KMS-11 (cell line): ENCODE data around the gene TCEAL7.

Experiments used
- H2AFZ ChIP-seq: fragments of 200-600 bp; sonication (generic); 2 replicates; pipeline ENCODE4 v1.6.1; 2016; ENCODE audit warnings: antibody characterized with exemption, mixed run types, low read depth
- H3K27ac ChIP-seq: fragments of 200-600 bp; sonication (generic); 2 replicates; pipeline ENCODE4 v1.6.1; 2016; ENCODE audit warnings: mild to moderate bottlenecking, mixed run types
- H3K27me3 ChIP-seq: fragments of 200-600 bp; sonication (generic); 2 replicates; pipeline ENCODE4 v1.6.1; 2017; ENCODE audit warnings: mild to moderate bottlenecking, low read depth, mixed run types, moderate library complexity; ENCODE audit not compliant: insufficient read depth
- H3K36me3 ChIP-seq: fragments of 200-600 bp; sonication (generic); 2 replicates; pipeline ENCODE4 v1.6.1; 2017; ENCODE audit warnings: mild to moderate bottlenecking, mixed run types; ENCODE audit not compliant: insufficient read depth
- H3K4me1 ChIP-seq: fragments of 200-600 bp; sonication (generic); 2 replicates; pipeline ENCODE4 v1.6.1; 2016; ENCODE audit warnings: mild to moderate bottlenecking, low read depth, mixed run types; ENCODE audit not compliant: poor library complexity, severe bottlenecking
- H3K4me2 ChIP-seq: fragments of 200-600 bp; sonication (generic); 2 replicates; pipeline ENCODE4 v1.7.0; 2016; ENCODE audit warnings: mild to moderate bottlenecking, mixed run types
- H3K4me3 ChIP-seq: fragments of 200-600 bp; sonication (generic); IDR thresholded peaks from 2 replicates; pipeline ENCODE4 v1.6.1; 2017; ENCODE audit warnings: low read depth, low read length, mixed read lengths; ENCODE audit not compliant: insufficient read depth
- H3K79me2 ChIP-seq: fragments of 200-600 bp; sonication (generic); 2 replicates; pipeline ENCODE4 v1.6.1; 2016; ENCODE audit warnings: low read depth, mixed run types; ENCODE audit not compliant: insufficient read depth
- H3K9ac ChIP-seq: fragments of 200-600 bp; sonication (generic); 2 replicates; pipeline ENCODE4 v1.6.1; 2016; ENCODE audit warnings: mild to moderate bottlenecking, mixed run types
- H4K20me1 ChIP-seq: fragments of 200-600 bp; sonication (generic); 2 replicates; pipeline ENCODE4 v1.6.1; 2016; ENCODE audit warnings: mild to moderate bottlenecking, mixed run types; ENCODE audit not compliant: insufficient read depth
- CTCF ChIP-seq: fragments of 200-600 bp; sonication (generic); conservative IDR thresholded peaks from 2 replicates; pipeline ENCODE4 v1.6.1; 2017; ENCODE audit warnings: low read depth, mild to moderate bottlenecking, antibody characterized with exemption, low read length, moderate library complexity, mixed read lengths

Gene TCEAL7

GRCh38 chrX:103343105-103343504, 13.1 kb downstream of the TCEAL7 start:
- Histone ChIP-seq H3K4me3 (no peak overlapping the region), H3K27me3 (no peaks in the 10 kb centered on the region), H3K4me1 (peaks cover 7% of the 10 kb centered on the region), H3K4me2 (no peak overlapping the region), H3K36me3 (no peaks in the 10 kb centered on the region), H4K20me1 (no peaks in the 10 kb centered on the region), H3K27ac (no peak overlapping the region), H3K79me2 (no peaks in the 10 kb centered on the region), H3K9ac (no peak overlapping the region), H2AFZ (peak overlapping the region; percentile 77)
- TF ChIP-seq CTCF = peak; percentile 76

- peaks cover 7% of the 10 kb centered on the region for H3K4me1 ChIP-seq
- no peak overlapping the region for H2AFZ ChIP-seq
- H3K9ac ChIP-seq = no peak overlapping the region
- no peaks in the 10 kb centered on the region for H3K36me3 ChIP-seq
- no peak overlapping the region for H3K4me2 ChIP-seq
- H3K4me3 ChIP-seq = no peak overlapping the region
- H3K79me2 ChIP-seq = no peaks in the 10 kb centered on the region
- H3K27ac ChIP-seq = no peak overlapping the region
- no peaks in the 10 kb centered on the region for H3K27me3 ChIP-seq
- no peaks in the 10 kb centered on the region for H4K20me1 ChIP-seq
- TF ChIP-seq CTCF = no peak
Observed at GRCh38 chrX:103344606-103345005, 14.6 kb downstream of the TCEAL7 start.

GRCh38 chrX:103347682-103348397, 17.8 kb downstream of the TCEAL7 start:
- H3K36me3 ChIP-seq = no peaks in the 10 kb centered on the region
- no peak overlapping the region for H3K4me3 ChIP-seq
- H3K9ac ChIP-seq = no peak overlapping the region
- no peaks in the 10 kb centered on the region for H3K27me3 ChIP-seq
- H2AFZ ChIP-seq = no peak overlapping the region
- H3K4me1 ChIP-seq = peaks cover 7% of the 10 kb centered on the region
- H3K27ac ChIP-seq = no peak overlapping the region
- no peak overlapping the region for H3K4me2 ChIP-seq
- no peaks in the 10 kb centered on the region for H3K79me2 ChIP-seq
- TF ChIP-seq CTCF = no peak
- no peaks in the 10 kb centered on the region for H4K20me1 ChIP-seq

GRCh38 chrX:103356130-103356798, 26.2 kb downstream of the TCEAL7 start, which contains the start of gene TCEAL9:
Gene TCEAL9 (plus strand): TSS chrX:103356506. CDS start chrX:103357685, 1,179 bp downstream.
- H2AFZ ChIP-seq = no peak within 1 kb of the TSS

More at GRCh38 chrX:103356130-103356798, 26.2 kb downstream of the TCEAL7 start, which contains the start of gene TCEAL9:
- Histone ChIP-seq H3K27me3 (no peaks in the 10 kb centered on the region), H3K36me3 (no peaks in the 10 kb centered on the region), H3K4me1 (no peaks in the 10 kb centered on the region), H4K20me1 (no peaks in the 10 kb centered on the region), H3K27ac (no peak within 1 kb of the TSS), H3K79me2 (no peaks in the 10 kb centered on the region), H3K9ac (no peak within 1 kb of the TSS), H3K4me3 (no peak within 1 kb of the TSS), H3K4me2 (no peak within 1 kb of the TSS)
- TF ChIP-seq CTCF = no peak
